ENCODE measurements around the gene RAPGEF4. TPM values are rescaled to one million over a fixed set of nuclear protein-coding genes. Genes with fewer than 3 reads are reported as not detected.
"Not testable (repeated sequence)": the region's sequence is repeated elsewhere in the genome, so short reads cannot be mapped to it uniquely, and the experiment has no call there.

The RAPGEF4 gene
- total RNA-seq, 1 donor from 2014 or later: 1.5 TPM

DNA sequence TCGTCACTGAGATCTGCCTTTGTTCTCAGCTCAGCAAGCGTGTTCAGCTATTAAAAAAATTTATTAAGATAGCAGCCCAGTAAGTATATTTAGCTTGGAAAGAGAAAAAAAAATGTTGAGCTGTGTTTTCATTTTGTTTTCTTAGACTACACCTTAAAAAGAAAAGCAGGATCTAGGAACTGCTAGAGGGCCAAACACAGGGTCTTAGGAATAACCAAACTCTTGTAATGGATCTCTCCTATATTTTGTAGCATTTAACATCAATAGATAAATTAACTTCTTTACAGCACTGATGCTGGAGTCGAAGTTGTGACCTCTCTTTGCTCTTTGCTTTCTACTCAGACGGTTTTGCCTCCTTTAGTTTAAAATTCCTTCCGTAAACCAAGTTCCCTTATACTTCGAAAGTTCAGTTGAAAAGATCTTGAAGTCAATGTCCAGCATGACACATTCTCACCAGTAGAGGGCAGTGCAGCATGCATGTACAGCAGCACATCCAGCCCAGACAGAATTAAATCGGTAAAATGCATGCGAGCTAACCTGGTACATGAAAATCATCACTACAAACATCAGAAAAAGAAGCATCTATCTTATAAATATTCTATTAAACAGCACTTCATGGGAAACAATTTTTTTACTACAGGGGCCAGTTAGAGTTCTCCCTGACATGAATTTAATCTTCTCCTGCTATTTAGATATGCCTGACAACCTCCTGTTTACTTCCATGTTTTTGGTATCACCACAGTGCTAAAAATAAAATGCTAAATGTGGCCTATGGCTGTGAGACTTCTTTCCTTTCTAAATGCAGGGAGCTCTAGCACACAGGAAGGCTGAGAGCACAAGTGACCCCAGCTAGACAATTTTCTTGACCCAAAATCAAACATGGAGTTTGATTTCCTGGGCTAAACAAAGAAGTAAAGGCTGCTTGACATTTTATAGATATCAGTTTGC, 291.8 kb downstream of the RAPGEF4 start:
- DNase-seq (ENCODE audit: low read depth): peak; percentile 91

DNA sequence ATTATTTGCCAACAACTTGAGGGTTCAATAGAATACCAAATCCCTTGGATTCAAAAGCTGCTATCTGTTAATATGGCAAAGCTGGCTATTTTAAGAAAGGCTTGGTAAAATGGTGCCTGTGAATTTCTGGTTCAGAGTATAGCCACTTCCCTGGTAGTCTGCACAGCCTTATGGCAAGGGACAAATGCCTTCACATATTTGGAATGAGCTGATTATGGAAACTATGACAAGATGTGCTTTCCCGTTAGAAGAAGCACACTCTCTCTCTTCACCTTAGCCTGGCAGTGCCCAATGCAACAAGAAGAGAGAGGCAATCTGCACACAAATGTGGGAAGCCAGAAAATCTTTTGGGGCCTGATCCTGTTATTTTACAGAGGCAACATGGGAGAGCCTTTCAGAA, 292.5 kb downstream of the RAPGEF4 start:
- no peak for DNase-seq (ENCODE audit: low read depth)

DNA sequence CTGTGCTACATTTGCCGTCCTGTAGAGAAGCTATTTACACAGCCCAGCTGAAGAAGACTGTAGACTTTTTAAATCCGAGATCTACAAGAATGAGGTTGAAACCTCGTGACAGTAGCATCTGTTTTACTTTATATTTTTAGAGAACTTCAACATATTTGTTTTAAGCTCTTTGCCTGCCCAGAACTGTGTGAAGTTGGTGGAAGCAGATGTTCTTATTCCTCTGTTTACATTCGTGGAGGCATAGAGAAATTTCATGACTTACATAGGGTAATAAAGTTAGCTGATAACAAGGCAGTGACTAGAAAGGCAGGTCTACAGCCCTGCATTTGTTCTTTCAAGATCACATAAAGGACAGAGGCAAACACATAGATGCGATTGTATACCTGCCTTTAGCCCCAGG, 293.0 kb downstream of the RAPGEF4 start:
- no peak for DNase-seq (ENCODE audit: low read depth)

DNA sequence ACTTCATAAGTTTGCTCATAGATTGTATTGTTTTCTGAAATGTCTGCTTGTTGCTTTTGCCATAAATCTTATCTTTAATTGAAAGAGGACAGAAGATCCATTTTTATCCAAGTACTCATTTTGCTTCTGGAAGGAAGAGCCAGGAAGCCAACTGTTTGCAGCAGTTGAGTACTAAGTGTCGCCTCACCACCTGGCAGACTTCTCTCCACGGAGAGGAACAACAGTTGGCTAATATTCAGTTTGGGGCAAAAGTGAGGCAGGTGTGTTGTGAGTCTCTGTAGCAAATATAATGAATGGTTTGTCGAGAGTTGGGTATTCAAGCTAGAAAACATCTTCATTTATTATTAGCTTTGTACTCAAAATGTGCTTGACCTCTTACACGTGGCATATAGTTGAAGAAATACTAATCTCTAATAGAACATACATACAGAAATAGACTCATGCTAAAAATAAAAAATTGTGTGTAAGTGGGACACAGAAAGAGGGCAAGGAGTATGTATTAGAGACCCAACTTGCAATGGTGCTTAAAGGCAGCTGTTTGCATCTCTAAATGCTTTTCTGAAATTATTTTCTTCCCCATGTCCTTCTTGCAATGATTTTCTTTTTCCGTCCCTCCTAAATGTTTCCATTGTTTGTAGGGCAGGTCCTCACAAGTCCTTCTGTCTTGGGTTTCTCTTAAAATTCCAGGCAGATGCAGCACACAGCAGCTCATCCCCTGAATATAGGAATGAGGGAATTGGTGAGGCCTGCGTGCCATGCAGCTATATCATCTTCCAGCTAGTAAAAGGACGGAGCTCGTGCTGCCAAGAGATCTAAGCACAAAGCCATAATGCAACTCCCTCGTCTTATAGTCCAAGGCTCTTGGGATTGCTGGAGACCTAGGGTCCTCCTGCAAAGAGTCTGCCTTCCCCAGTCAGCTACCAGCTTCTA, 295.2 kb downstream of the RAPGEF4 start:
- DNase-seq (ENCODE audit: low read depth): peak; percentile 31

DNA sequence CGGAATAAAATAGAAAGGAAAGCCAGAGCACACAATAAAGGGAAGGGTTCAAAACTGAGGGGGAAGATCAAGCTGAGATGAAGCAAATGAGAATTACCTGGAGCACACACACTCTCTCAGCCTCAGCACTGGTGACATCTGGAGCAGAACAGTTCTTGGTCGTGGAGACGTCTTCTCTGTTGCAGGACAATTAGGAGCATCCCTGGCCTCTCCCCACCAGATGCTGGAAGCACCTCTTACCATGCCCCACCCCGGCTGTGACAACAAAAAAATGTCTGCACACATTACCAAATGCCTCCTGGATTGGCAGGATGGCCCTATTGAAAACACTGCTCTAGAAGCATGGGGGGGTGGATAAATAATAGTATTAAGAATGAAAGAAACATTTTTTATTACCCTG, 296.4 kb downstream of the RAPGEF4 start:
- no peak for DNase-seq (ENCODE audit: low read depth)

DNA sequence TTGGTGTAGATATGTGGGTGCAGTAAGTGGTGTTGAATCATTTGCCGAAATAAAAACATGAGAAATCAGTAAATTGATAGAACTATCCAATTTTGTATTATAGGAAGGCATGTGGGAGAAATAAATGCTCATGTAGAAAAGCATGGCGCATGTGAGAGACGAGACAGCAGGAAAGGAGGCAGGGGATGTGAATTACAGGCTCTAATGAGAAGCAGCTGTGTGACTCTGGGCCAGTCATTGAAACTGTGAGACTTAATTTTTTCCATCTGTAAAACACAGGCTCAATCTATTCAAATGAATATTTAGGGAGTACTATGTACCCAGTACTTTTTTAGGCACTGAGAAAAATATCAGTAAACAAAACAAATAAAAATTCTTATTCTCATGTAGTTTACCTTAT, 297.4 kb downstream of the RAPGEF4 start:
- no peak for DNase-seq (ENCODE audit: low read depth)

DNA sequence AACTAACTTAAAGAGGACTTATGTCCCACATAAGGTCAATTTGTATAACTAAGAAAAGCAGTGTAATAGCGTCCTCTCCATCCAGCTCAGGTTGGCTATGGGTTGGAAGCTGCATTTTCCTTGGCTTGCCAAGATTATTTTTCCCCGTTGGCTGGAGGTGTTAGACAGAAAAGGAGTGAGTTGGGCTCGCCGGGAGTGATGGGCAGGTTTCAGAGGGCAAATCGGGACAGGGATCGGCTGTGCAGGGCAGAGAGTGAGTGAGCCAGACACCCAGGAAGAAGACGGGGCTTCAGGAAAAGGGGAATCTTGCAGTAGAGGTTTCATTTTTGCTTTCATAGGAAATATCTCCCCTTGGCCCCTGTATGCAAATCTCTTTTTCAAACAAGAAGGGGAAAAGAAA, 298.5 kb downstream of the RAPGEF4 start:
- DNase-seq (ENCODE audit: low read depth): no peak

DNA sequence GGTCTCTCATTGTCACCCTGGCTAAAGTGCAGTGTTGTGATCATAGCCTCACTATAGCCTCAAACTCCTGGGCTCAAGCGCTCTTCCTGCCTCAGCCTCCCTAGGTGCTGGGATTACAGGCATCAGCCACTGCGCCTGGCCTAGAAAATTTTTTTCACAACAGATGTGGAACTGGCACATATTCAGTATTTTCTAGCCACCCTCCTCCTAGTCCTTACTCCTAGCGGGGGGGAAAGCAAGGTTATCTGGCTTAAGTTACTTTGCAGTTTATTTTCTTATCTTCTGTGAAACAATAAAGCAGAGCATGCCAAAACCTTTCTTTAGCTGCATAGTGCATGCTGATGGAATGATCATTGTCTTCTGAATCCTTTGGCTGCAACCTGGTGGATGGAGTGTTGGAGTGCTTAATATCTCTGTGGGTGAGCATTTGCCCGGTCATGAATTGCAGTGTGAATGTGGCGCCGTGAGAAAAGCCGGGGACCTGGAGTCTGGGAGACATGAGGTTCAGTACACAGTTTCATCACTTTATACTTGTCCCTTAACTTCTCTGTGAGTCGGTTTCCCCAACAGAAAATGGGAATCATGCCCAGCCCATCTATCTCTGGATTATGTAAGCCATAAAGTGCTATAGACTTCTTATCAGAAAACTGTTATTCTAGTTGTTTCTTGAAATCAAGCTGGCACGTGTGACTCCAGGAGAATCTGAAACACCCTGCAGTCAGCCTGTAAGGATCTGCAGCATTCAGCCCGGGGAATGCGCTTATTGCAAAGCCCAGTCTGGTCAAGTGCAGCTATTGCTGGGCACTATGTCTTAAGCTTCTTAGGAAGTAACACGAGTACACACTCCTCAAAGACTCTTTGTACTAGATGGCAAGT, 301.8 kb downstream of the RAPGEF4 start:
- no peak for DNase-seq (ENCODE audit: low read depth)

DNA sequence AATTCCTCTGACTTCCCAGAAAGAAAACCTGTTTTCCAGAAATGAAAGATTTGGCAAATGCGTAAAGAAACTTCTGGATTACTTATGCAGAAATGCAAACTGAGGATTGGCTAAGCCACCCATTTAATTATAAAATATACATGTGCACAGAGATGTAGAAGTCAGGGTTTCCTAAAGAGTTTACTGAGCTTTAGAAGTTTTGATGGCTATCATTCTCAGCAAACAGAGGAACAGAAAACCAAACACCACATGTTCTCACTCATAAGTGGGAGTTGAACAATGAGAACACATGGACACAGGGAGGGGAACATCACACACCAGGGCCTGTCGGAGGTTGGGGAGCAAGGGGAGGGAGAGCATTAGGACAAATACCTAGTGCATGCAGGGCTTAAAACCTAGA, 302.6 kb downstream of the RAPGEF4 start:
- not testable (repeated sequence) for DNase-seq (ENCODE audit: low read depth)

DNA sequence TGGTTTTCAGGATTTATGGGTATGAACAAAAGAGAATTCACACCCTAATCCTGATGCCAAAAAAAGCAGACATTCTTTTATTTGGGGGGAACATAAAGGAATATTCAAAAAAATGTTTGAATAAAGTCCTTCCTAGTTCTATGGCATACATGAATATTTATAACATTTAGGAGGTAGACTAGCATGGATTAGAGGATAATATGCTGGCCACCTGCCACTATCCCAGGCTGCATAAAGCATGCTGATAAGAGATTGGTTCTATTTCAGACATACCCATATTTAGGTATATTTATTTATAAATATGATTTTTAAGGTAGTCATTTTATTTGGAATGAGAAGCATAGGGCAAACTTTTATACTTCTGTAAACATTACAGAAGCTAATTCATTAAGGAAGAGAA, 305.1 kb downstream of the RAPGEF4 start:
- no peak for DNase-seq (ENCODE audit: low read depth)

DNA sequence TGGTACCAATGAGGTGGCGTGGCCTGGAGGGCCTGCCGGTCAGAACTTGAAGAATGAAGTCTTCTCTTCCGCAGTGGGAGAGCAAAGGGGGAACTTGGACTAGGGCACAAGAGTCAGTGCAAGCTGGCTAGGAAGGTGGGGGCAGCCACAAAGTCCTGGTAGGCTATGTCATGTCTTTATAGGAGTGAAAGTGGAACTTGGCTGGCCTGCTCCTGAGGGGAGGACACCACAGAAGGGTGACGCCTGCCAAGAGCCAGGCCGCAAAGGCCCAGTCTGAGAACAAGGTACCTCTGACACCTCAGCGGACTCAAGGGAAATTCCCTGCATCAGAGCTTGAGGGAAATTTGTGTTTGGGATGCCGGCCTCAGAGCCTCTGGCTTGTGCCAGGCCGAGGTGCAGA, 307.8 kb downstream of the RAPGEF4 start:
- DNase-seq (ENCODE audit: low read depth): no peak

DNA sequence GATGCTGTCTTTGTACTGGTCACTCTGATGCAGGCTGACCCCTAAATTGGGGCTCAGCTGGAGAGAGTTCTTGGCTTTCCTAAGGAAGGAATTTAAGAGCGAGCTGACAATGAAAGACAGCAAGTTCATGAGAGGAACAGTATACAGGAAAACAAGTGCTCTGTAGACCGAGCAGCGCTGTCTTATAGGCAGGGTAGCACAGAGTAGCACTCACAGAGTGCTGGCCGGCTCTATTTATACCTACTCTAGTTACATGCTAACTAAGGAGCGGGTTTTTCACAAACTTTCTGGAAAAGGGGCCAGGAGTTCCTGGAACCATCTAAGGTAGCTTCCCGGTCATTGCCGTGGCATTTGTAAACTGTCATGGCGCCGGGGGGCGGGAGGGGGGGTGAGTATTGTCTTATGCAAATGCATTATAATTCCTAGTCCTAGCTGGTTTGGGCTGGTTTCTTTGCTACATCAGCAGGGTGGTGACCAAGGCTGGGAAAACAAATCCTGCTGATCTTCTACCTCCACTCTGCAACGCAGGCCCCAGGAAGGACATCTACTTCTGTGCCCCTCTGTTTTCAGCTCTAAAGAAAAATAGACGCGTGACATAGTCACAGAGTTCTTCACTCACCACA, 308.4 kb downstream of the RAPGEF4 start:
- DNase-seq (ENCODE audit: low read depth): no peak

DNA sequence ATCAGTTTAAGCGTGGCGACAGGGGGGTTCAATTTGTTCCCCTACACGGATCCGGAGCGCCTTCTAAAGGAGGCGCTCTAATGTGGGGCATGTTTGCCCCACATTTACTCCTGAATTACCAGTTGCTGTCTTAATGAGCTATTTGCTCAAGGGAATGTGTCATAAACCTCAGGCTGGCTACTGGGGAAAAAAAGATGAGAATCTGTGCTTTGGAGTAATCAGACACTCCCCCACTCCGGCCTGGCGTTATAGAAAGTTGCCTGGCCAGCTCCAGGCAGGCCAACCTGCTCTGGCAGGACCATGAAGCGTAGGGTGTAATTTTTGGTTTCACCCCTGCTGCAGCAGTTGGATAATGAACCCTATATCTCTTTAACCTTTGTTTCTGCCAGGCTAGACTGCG, 309.0 kb downstream of the RAPGEF4 start:
- no peak for DNase-seq (ENCODE audit: low read depth)

DNA sequence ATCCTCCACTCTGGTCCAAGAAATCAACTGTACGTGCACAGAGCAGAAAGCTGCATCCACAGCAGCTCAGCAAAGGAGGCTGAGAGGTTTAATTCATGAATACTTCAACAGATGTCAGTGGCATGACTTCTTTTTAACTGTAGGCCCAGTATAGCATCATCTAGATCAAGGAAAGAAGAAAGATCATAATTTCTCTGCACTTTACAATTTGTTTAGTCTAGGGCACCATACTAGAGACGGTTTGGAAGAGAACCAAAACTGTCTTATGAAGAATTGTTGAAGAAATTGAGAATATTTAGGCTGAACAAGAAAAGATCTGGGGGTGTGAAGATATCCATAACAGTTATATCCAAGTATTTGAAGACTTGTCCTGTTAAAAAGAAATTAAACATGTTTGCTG, 309.5 kb downstream of the RAPGEF4 start:
- no peak for DNase-seq (ENCODE audit: low read depth)

DNA sequence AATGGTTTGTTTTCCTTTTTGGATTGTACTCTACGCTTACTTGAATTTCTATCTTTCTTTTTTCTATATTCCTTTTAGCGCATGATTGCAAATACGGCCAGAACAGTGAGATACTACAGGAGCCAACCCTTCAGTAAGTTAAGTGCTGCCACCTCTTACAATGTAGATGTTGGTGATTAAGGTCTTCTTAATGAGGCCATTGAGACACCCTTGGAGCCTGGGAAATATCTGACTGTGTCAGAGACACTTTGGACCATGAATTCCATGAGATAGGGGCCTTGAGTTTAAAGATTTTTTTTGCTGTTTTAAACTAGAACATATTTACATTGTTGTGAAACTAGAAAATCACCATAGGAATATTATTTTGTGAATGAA, 312.9 kb downstream of the RAPGEF4 start:
- no peak for DNase-seq (ENCODE audit: low read depth)

DNA sequence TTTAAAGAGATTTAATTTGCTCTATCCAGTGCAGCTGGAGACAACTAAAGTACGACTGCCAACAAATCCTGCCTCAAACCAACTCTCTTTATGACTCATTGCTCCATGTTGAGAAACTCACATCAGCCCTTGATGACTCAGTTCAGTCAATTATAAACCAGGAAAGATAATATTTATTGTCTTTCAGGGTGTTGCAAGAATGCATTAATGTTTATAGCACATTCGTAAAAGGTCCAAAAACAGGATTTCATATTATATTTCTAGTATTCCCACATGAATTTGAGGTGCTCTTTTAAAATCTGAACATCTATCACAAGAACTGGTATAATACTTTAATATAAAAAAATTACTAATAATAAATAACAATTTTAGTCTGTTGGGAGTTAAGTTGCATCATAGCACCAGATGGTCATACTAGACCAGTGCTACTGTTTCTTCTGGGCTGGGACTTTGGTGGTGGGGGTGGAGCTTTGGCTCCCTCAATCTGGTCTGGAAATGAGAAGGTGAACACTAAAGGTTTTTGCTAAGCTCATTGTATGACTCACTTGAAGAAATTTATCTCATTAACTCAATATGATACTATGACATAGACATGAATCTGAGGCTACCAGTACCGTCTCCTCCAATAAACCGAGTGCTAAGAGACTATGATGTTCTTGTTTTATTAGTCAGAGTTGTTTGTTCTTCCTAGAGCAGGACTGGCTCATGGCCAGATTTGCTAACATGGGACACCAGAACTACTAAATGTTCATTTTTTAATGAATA, 313.4 kb downstream of the RAPGEF4 start:
- DNase-seq (ENCODE audit: low read depth): peak; percentile 90

DNA sequence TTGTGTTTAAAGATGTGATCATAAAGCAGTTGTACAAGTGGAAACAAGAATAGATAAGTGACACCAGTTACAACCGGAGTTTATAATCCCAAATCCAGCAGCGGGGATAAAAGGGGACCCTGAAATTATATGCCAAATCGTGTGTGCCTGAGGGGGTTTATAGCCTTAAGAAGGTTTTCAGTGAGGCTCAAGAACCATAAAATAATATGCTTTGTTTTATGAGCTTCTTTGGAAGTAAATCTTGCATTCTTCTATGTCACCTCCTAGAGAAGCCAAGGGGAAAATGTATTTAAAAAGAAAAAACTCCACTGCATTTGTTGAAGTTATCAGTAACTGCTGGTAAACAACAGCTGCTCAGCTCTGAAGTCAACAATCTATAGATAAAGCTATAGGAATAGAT, 314.2 kb downstream of the RAPGEF4 start:
- no peak for DNase-seq (ENCODE audit: low read depth)

DNA sequence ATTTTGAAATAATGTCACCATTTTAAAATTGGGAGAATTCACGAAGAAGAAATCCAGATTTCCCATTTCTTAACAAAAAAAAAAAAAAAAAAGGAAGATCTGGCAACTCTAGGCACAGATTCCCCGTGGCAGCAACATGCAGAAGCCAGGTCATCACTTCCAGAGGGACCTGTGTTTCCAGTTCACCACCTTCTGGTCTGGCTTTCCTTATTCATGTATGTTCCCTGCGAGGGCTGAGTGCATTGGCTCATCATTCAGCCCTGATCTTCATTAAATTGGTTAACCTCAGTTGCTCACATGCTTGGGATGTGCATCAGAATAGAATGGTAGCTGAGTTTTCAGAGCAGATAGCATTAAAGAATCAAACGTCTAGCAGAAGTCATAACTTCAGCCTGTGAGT, 315.0 kb downstream of the RAPGEF4 start:
- DNase-seq (ENCODE audit: low read depth): no peak

DNA sequence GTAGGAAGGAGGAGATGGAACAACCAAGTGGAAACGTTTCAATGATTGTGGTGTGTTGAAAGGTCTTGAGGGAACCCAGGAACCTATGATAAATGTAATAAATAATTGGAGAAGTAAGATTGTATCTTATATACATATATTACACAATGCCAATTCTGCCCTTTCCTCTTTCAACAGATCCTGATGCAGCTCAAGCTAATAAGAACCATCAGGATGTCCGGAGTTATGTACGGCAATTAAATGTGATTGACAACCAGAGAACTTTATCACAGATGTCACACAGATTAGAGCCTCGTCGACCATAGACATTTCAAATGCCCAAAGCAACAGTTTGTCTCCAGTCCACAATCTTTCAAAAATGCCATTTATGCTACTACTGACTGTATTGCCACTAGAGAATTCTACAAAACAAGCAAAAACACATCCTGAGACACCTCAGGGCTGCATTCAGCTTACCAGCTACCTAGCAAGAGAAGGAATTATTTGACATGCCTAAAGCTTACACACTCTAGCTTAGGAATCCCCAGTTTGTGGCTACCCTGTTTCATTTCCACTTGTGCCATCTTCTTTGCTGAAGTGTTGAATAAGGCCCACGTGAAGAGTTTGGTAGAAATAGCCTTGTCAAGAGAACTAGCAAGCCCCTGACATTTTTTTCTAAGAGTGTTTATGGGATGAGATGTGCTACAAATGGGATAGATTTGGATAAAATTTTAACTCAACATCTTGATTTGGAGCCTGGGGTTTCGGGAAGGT, 316.0 kb downstream of the RAPGEF4 start:
- DNase-seq (ENCODE audit: low read depth): no peak

All from myocyte (in vitro differentiated cells).